GM19372 (cell line): ENCODE data around the gene FYTTD1.
"Not testable (repeated sequence)": the region's sequence is repeated elsewhere in the genome, so short reads cannot be mapped to it uniquely, and the experiment has no call there.

ENCODE experiments used
- ATAC-seq: cut with Tn5 transposase; IDR thresholded peaks from one replicate; pipeline ENCODE4 v1.9.1; 2021; ENCODE audit warnings: mild to moderate bottlenecking, low read depth, moderate library complexity; ENCODE audit not compliant: unreplicated experiment

The FYTTD1 gene, protein sequence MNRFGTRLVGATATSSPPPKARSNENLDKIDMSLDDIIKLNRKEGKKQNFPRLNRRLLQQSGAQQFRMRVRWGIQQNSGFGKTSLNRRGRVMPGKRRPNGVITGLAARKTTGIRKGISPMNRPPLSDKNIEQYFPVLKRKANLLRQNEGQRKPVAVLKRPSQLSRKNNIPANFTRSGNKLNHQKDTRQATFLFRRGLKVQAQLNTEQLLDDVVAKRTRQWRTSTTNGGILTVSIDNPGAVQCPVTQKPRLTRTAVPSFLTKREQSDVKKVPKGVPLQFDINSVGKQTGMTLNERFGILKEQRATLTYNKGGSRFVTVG

GRCh38 chr3:197749601-197750395 lies at the start of gene FYTTD1:
TSS of gene FYTTD1 (plus strand) at chr3:197749883. CDS start at chr3:197749972, 89 bp downstream.
- peak; percentile 70 for ATAC-seq

DNA sequence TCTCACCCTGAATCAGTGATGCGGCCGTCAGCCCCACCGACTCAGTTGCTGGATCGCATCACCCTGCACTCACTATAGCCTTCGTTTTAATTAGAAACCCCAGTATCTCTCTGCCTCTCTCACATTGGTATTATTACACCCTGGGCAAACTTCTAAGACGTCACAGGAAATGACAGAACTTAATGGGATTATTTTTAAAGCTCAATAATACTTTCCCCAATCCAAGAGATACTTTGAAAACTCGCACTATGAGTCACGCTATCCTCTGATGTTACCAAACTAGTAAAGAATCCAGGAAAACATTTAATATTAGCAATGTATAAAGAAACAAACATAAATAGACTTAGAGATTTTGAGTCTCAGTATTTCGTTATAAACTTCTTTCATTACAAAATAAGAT lies 49.6 kb upstream of the FYTTD1 start:
- no peak for ATAC-seq

GRCh38 chr3:197701841-197702240 lies 47.8 kb upstream of the FYTTD1 start:
- no peak for ATAC-seq

GRCh38 chr3:197706658-197707057 lies 43.0 kb upstream of the FYTTD1 start:
- ATAC-seq, result no peak

DNA sequence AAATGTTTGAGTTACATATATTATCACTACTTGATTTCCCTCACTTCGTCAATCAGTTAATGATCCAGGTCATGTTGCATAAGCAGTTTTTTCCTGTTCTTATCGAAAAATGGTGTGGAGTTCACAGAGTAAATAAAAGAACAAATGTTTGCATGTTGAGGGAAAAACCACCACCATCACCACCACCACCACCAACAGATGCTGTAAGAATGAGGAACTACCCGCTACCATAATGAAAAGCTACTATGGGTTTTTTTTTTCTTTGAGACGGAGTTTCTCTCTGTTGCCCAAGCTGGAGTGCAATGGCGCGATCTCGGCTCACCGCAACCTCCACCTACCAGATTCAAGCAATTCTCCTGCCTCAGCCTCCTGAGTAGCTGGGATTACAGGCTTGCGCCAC lies 40.5 kb upstream of the FYTTD1 start:
- ATAC-seq, result no peak

DNA sequence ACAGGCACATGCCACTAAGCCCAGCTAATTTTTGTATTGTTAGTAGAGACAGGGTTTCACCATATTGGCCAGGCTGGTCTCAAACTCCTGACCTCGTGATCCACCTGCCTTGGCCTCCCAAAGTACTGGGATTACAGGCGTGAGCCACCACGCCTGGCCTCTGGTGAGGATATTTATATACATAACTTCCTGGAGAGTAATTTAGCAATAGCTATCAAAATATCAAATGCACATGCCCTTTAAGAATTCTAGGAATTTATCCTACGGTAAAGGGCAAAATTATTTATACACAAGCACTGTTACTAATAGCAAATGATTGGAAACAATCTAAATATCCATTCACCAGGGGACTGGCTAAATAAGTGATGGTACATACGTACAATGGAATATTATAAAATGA lies 38.7 kb upstream of the FYTTD1 start:
- not testable (repeated sequence) for ATAC-seq

- ATAC-seq, result peak; percentile 87
Measured at GRCh38 chr3:197711973-197712707, 37.5 kb upstream of the FYTTD1 start.

- no peak for ATAC-seq
Measured at GRCh38 chr3:197713477-197713822, 36.2 kb upstream of the FYTTD1 start.

GRCh38 chr3:197714251-197714650 lies 35.4 kb upstream of the FYTTD1 start:
- ATAC-seq, result no peak

GRCh38 chr3:197718891-197719290 lies 30.8 kb upstream of the FYTTD1 start:
- ATAC-seq, result no peak

DNA sequence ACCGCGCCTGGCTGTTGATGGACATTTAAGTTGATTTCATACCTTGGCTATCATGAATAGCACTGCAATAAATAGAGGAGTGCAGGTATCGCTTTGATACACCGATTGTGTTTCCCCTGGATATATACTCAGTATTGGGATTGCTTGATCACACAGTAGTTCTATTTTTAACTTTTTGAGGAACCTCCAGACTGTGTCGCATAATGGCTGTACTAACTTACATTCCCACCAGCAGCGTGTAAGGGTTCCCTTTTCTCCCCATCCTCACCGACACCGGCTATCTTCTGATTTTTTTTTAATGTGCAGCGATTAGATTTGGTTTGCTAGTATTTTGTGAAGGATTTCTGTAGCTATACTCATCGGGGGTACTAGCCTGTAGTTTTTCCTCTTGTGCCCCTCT lies 29.0 kb upstream of the FYTTD1 start:
- ATAC-seq, result no peak

GRCh38 chr3:197722734-197723133 lies 26.9 kb upstream of the FYTTD1 start:
- no peak for ATAC-seq

- ATAC-seq, result not testable (repeated sequence)
Measured at GRCh38 chr3:197727878-197728277, 21.8 kb upstream of the FYTTD1 start.

DNA sequence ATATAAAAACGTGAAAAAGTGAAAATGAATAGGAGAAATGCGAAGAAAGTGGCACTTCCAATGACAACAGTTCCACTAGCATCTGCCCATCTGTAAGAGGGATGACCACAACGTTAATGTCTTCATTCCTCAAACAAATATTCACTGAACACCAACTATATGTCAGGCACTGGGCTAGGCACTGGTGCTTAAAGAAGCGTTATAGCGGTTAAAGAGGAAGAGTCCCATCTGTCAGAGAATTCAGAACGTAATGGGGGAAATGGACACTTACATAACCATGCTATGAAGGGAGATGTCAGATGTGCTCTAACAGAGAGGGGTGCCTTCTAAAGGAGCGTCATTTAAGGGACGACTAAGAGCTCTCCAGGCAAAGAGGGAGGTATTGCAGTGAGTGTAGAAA lies 21.2 kb upstream of the FYTTD1 start:
- ATAC-seq, result no peak

DNA sequence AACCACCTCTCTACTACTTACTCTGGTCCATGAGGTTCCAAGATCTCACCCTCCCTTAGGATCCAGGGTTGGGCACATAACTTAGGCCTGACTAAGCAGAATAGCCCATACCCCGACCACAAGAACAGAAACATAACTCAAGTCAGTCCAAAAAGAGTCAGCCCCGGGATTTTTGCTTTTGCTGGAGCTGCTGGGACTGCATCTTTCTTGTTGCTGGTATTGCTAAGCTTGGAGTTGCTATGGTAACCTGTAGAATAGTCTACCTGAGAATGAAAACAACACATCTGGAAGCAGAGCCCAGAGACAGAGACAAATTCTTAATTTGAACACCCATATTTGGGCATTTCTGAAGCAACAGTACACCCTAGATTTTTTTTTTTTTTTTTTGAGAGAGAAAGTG lies 19.5 kb upstream of the FYTTD1 start:
- no peak for ATAC-seq

GRCh38 chr3:197730770-197731169 lies 18.9 kb upstream of the FYTTD1 start:
- ATAC-seq, result not testable (repeated sequence)

DNA sequence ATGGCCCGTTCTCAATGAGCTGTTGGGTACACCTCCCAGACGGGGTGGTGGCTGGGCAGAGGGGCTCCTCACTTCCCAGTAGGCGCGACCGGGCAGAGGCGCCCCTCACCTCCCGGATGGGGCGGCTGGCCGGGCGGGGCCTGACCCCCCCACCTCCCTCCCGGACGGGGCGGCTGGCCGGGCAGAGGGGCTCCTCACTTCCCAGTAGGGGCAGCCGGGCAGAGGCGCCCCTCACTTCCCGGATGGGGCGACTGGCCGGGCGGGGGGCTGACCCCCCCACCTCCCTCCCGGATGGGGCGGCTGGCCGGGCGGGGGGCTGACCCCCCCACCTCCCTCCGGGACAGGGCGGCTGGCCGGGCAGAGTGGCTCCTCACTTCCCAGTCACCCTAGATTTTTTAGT lies 18.2 kb upstream of the FYTTD1 start:
- ATAC-seq, result not testable (repeated sequence)

GRCh38 chr3:197733042-197733441 lies 16.6 kb upstream of the FYTTD1 start:
- no peak for ATAC-seq

DNA sequence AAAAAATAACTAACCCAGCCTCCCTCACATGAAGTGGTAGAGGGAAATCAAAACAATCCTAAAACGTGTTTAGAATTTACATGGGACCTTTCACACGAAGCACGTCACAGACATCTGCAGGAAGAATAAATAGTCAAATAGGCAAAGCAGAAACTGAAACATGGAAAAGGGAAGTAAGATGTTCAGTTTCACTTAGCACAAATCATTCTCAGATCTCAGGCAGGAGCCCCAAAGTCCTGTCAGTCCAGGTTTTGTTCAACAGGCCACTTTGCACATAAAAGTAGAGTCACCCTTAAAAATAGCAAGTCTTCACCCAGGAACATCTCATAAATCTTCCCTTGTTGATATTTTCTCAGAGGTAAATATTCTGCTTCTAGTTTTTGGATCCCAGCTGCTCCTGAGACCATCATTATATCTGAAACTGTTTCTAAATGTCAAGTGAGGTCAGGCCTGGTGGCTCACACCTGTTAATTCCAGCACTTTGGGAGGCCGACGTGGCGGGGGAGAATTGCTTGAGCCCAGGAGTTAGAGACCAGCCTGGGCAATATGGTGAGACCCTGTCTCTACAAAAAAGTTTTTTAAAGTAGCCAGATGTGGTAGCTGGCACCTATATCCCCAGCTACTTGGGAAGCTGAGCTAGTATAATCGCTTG lies 14.9 kb upstream of the FYTTD1 start:
- ATAC-seq, result peak; percentile 41

DNA sequence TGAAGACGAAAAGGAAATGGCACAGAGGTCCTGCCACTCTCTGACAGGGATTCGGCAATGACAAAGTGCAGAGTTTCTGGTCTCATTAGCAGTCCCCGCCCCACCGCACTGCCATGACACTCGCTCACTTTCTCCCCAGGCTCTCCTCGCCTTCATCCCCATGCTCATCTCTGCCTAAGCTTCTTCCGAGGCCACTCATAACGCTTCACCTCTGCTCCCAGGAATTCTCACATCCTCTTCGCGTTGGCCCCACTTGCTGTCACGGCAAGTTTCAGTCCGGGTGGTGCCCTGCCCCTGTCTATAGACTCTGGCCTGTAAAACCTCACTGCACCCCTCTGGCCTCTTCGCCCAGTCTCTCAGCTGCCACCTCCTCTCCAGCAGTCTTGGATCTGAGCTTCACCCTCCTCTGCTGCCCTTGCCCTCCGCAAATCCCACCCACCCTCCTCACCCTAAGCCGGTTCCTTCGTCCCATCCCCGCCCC lies 13.6 kb upstream of the FYTTD1 start:
- no peak for ATAC-seq
